Spinal cord (tissue), 10 donors: ENCODE data around the gene CST9. TPM values are rescaled to one million over a fixed set of nuclear protein-coding genes. Genes with fewer than 3 reads are reported as not detected.
A peak's percentile ranks its signal among the peaks of the same experiment; 100 is the strongest.
"Not testable (repeated sequence)": the region's sequence is repeated elsewhere in the genome, so short reads cannot be mapped to it uniquely, and the experiment has no call there.

Source experiments
- DNase-seq, 6 donors: peaks; one replicate each; pipeline versions ENCODE4 v3.0.0 to v3.0.0-alpha.2; 2013 to 2015; ENCODE audit warnings: low spot score in 6 of 6, low read depth in 4 of 6
- H3K27ac ChIP-seq: one replicate; pipeline ENCODE4 v1.5.1; 2013; ENCODE audit warnings: low read depth, low read length, control low read depth
- H3K27me3 ChIP-seq: one replicate; pipeline ENCODE4 v1.6.1; 2013; ENCODE audit warnings: low read length; ENCODE audit not compliant: control insufficient read depth, insufficient read depth
- H3K36me3 ChIP-seq: one replicate; pipeline ENCODE4 v1.6.1; 2013; ENCODE audit warnings: low read length; ENCODE audit not compliant: control insufficient read depth, insufficient read depth
- H3K4me1 ChIP-seq: one replicate; pipeline ENCODE4 v1.6.1; 2013; ENCODE audit warnings: low read length; ENCODE audit not compliant: control insufficient read depth, insufficient read depth
- H3K4me3 ChIP-seq: one replicate; pipeline ENCODE4 v1.5.1; 2013; ENCODE audit warnings: low read depth, low read length, control low read depth
- H3K9me3 ChIP-seq: one replicate; pipeline ENCODE4 v1.6.1; 2013; ENCODE audit warnings: low read length; ENCODE audit not compliant: control insufficient read depth, insufficient read depth
- WGBS: methylation state at CpG from one replicate; pipeline ENCODE4 v1.1.5; 2013; ENCODE audit warnings: missing lambda C conversion rate; ENCODE audit not compliant: insufficient coverage; 5-methylcytosine and 5-hydroxymethylcytosine counted together
- polyA plus RNA-seq, 2 donors: library from polyadenylated mRNA; unstranded; fragments of 120-200 nt; gene quantifications; one replicate each; pipeline ENCODE4 v1.2.1, GENCODE V29; 2013; ENCODE audit not compliant: insufficient read length in 2 of 2
- total RNA-seq, 2 donors: library from RNA; depleted of rRNA in 1 of 2; stranded (reverse); fragments of 120-200 nt in 1 of 2; fragments of >200 nt in 1 of 2; gene quantifications; one replicate each; pipeline versions ENCODE4 v1.2.3 to v1.2.4, GENCODE V29; 2013 to 2014
- donor health status: healthy.

CST9 gene
- total and polyA plus RNA-seq, 4 donors, result not detected

DNA sequence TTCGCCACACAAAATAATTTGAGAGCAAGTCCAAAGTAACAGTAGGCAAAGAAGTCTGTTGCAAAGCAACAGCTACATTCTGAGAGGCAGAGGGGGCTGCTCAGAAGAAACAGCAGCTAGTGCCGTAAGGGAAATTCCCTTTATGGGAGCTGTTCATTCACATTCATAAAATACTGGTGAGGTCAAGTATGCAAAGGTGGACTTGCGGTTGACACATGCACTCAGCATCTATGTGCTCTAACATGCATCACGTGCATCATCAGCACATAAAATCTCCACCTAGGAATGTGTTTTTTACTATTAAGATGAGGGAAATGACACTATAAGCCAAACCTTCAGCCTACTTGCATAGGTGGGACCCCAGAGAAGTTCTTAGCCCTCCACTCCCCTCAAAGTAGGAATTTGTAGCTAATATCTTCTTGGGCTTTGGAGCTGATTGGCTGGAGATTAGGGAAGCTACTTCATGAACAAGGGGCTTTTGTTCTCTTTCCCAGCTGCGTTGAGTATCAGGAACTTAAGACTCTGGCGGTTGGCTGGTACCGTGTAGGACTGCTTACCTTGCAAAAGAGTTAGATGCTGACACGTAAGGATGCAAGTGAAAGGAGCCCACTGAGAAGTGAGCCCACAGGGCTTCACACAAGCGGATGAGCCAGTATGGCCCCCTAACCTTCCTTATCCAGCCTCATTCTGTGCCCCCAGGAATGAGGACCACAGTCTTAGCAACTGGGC lies 19.7 kb upstream of the CST9 start:
- H3K4me1 ChIP-seq, result peaks cover 3% of the 10 kb centered on the region
- H3K9me3 ChIP-seq, result no peaks in the 10 kb centered on the region
- H3K4me3 ChIP-seq, result no peak overlapping the region
- DNase-seq, result no peak
- no peaks in the 10 kb centered on the region for H3K27me3 ChIP-seq
- WGBS, result 76% methylated on average over 5 of the region's 9 CpGs
- no peak overlapping the region for H3K27ac ChIP-seq
- no peaks in the 10 kb centered on the region for H3K36me3 ChIP-seq

GRCh38 chr20:23624324-23624691 lies 18.6 kb upstream of the CST9 start:
- WGBS, result 100% methylated on average over 1 of the region's 2 CpGs
- Histone ChIP-seq H3K9me3 (no peaks in the 10 kb centered on the region), H3K4me3 (no peak overlapping the region), H3K4me1 (peaks cover 3% of the 10 kb centered on the region), H3K36me3 (no peaks in the 10 kb centered on the region), H3K27me3 (no peaks in the 10 kb centered on the region), H3K27ac (no peak overlapping the region)
- no peak for DNase-seq

- Histone ChIP-seq H3K4me1 (peaks cover 3% of the 10 kb centered on the region), H3K27me3 (no peaks in the 10 kb centered on the region), H3K27ac (no peak overlapping the region), H3K36me3 (no peaks in the 10 kb centered on the region), H3K4me3 (no peak overlapping the region), H3K9me3 (no peaks in the 10 kb centered on the region)
- 100% methylated on average over 1 of the region's 4 CpGs for WGBS
- DNase-seq, result no peak
Measured at GRCh38 chr20:23623666-23624323, 18.1 kb upstream of the CST9 start.

DNA sequence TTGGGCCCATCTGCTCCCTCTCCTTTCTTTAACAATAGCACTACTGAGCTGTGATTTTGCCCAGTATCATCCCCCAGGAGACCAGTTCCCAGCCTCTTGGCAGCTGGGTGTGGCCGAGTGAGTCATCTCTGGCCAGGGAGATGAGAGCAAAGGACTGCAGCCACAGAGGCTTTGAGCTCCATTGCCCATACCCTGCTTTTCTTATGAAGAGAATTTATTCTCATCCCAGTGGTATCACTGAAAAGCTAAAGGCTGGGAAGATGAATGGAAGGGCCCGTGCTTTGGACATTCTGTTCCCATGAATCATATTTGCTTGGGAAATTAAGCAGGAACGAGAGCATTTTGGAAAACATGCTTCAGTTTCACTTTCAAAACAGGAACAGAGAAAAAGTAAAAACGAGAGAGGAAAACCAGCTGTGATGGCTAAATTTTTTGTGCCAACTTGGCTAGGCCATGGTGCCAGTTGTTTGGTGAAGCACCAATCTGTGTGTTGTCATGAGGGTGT lies 17.2 kb upstream of the CST9 start:
- peak overlapping the region; percentile 78 for H3K27ac ChIP-seq
- DNase-seq, result peak in 2 of 6 donors; percentile 51 to 70

DNA sequence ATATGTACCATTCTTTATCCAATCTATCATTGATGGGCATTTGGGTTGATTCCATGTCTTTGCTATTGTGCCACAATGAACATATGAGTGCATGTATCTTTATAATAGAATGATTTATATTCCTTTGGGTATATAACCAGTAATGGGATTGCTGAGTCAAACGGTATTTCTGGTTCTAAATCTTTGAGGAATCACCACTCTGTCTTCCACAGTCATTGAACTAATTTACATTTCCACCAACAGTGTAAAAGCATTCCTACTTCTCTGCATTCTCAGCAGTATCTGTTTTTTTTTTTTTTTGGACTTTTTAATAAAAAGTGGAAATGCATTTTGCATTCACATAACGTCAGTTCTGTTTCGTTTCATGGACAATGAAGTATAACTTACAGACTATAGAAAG lies 16.7 kb upstream of the CST9 start:
- not testable (repeated sequence) for H3K9me3 ChIP-seq, H3K4me1 ChIP-seq, H3K36me3 ChIP-seq, H3K4me3 ChIP-seq, H3K27me3 ChIP-seq, DNase-seq
- peak overlapping the region; percentile 78 for H3K27ac ChIP-seq
- no CpG with 5 or more reads among the region's 3 CpGs for WGBS

More for the DNA sequence above, 17.2 kb upstream of the CST9 start:
- H3K36me3 ChIP-seq, result no peaks in the 10 kb centered on the region
- peaks cover 3% of the 10 kb centered on the region for H3K4me1 ChIP-seq
- H3K9me3 ChIP-seq, result no peaks in the 10 kb centered on the region
- 48% methylated on average over 2 of the region's 4 CpGs for WGBS
- H3K4me3 ChIP-seq, result no peak overlapping the region
- no peaks in the 10 kb centered on the region for H3K27me3 ChIP-seq

GRCh38 chr20:23620670-23621386 lies 15.1 kb upstream of the CST9 start:
- H3K4me3 ChIP-seq, H3K27ac ChIP-seq, H3K4me1 ChIP-seq, H3K36me3 ChIP-seq, H3K9me3 ChIP-seq, DNase-seq, H3K27me3 ChIP-seq: not testable (repeated sequence)
- 76% methylated on average over 11 of the region's 11 CpGs for WGBS

DNA sequence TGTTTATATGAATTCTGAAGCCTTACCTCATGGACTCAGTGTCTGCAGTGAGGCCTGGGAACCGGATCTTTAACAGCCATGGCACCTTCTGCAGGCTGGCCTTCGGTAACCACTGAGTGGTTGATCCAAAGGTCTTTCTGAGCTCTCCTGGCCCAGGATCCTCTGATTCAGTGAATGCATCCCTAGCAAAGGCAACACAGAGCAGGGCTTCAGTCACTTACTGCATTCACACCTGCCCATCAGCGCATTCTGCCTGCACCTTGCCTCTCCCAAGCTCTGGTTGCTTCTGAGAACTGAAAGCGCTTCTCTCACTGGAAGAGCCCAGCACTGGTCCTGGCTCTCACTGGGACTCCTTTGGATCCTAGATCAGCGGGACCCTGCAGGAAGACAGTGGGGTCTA lies 8.4 kb upstream of the CST9 start:
- H3K27ac ChIP-seq, result peak overlapping the region; percentile 52
- WGBS, result 88% methylated on average over 5 of the region's 5 CpGs

DNA sequence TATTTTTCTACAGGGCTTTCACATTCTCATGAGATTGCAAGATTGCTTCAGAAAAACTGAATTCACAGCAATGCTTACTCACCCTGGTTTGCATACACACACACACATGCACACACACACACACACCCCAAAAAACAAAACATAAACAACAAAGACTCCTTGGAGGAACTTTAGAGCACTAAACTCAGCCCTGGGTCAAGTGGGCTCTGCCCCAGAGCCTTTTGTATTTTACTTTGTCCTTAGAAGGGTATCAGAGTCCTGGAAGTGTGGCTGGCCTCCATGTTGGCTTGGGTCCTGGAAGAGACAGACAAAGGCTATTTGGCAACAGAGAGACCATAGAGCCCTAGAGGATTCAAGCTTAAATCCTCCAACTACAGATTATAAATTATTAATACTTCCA lies 8.0 kb upstream of the CST9 start:
- DNase-seq, result peak in 2 of 6 donors; percentile 33 to 76
- peak overlapping the region; percentile 52 for H3K27ac ChIP-seq

More for the DNA sequence above, 8.4 kb upstream of the CST9 start:
- H3K4me3 ChIP-seq, result no peak overlapping the region
- peaks cover 18% of the 10 kb centered on the region for H3K4me1 ChIP-seq
- DNase-seq, result no peak
- no peaks in the 10 kb centered on the region for H3K27me3 ChIP-seq
- no peaks in the 10 kb centered on the region for H3K36me3 ChIP-seq
- no peaks in the 10 kb centered on the region for H3K9me3 ChIP-seq

GRCh38 chr20:23612396-23612795 lies 6.7 kb upstream of the CST9 start:
- H3K4me3 ChIP-seq, result no peak overlapping the region
- no peaks in the 10 kb centered on the region for H3K27me3 ChIP-seq
- WGBS, result 40% methylated on average over 2 of the region's 2 CpGs
- H3K9me3 ChIP-seq, result no peaks in the 10 kb centered on the region
- peaks cover 32% of the 10 kb centered on the region for H3K4me1 ChIP-seq
- H3K27ac ChIP-seq, result no peak overlapping the region
- DNase-seq, result peak in 4 of 6 donors; percentile 47 to 88 (median 51)
- H3K36me3 ChIP-seq, result no peaks in the 10 kb centered on the region

More for the DNA sequence above, 8.0 kb upstream of the CST9 start:
- no peak overlapping the region for H3K4me3 ChIP-seq
- H3K36me3 ChIP-seq, result no peaks in the 10 kb centered on the region
- H3K27me3 ChIP-seq, result no peaks in the 10 kb centered on the region
- H3K4me1 ChIP-seq, result peaks cover 20% of the 10 kb centered on the region
- no peaks in the 10 kb centered on the region for H3K9me3 ChIP-seq
